ENCODE data around the gene DNAJB5. TPM values are rescaled to one million over a fixed set of nuclear protein-coding genes. Genes with fewer than 3 reads are reported as not detected.

The DNAJB5 gene
- total RNA-seq, 1 experiment from 2014 or later, result 13.0 TPM

- intact Hi-C loops (cut with micrococcal nuclease; ENCODE audit: unreplicated experiment), result loop anchor here (2.0 kb wide), 2 partner anchors 85 to 223 kb away; no protein-coding TSS in a partner anchor
- CTCF ChIA-PET, result interaction anchor here (1.1 to 3.4 kb wide), 3 partner anchors 10 to 85 kb away, joined by 3 to 43 read pairs (median 7); no protein-coding TSS in a partner anchor
- POLR2A ChIA-PET (ENCODE audit: low non-redundant PET), result no interaction called here
- Histone ChIP-seq H3K4me3 (ENCODE audit: low read depth, low read length, poor library complexity, severe bottlenecking) (no peak overlapping the region), H3K36me3 (ENCODE audit: insufficient read depth, low read length, poor library complexity, severe bottlenecking) (no peaks in the 10 kb centered on the region), H3K27me3 (replicated peaks; ENCODE audit: insufficient read depth, low read depth, low read length, poor library complexity) (no peaks in the 10 kb centered on the region), H3K27ac (ENCODE audit: low read depth, low read length, poor library complexity, severe bottlenecking) (no peak overlapping the region), H3K9me3 (ENCODE audit: low read depth, low read length, poor library complexity, severe bottlenecking) (no peaks in the 10 kb centered on the region), H3K4me1 (ENCODE audit: insufficient read depth, low read length, poor library complexity, severe bottlenecking) (peaks cover 30% of the 10 kb centered on the region)
- DNase-seq (ENCODE audit: low spot score), result peak; percentile 55
- TF ChIP-seq EZH2 (IDR thresholded peaks at IDR 0.05; ENCODE audit: borderline replicate concordance, low read depth, low read length, poor library complexity, severe bottlenecking), result no peak
- no peak for TF ChIP-seq CTCF (conservative IDR thresholded peaks at IDR 0.05; ENCODE audit: low read depth, low read length)
- no TSS peak for BruUV-seq (replicated peaks)
These were observed 5.5 kb upstream of the DNAJB5 start for GRCh38 chr9:34984049-34984448.

GRCh38 chr9:34985311-34985899 lies 4.1 kb upstream of the DNAJB5 start:
- BruUV-seq (replicated peaks), result no TSS peak
- H3K4me3 ChIP-seq (ENCODE audit: low read depth, low read length, poor library complexity, severe bottlenecking), result no peak overlapping the region
- ChIA-PET POLR2A (ENCODE audit: low non-redundant PET) (no interaction called here), CTCF (interaction anchor here (0.6 to 3.4 kb wide), 5 partner anchors 9 to 866 kb away, joined by 3 to 43 read pairs (median 4); no protein-coding TSS in a partner anchor)
- DNase-seq (ENCODE audit: low spot score), result peak; percentile 62
- H3K27me3 ChIP-seq (replicated peaks; ENCODE audit: insufficient read depth, low read depth, low read length, poor library complexity), result no peaks in the 10 kb centered on the region
- intact Hi-C loops (cut with micrococcal nuclease; ENCODE audit: unreplicated experiment), result loop anchor here (2.0 to 5.0 kb wide), 3 partner anchors 87 to 225 kb away; partner anchors contain the start of gene PIGO
- H3K36me3 ChIP-seq (ENCODE audit: insufficient read depth, low read length, poor library complexity, severe bottlenecking), result no peaks in the 10 kb centered on the region
- peaks cover 30% of the 10 kb centered on the region for H3K4me1 ChIP-seq (ENCODE audit: insufficient read depth, low read length, poor library complexity, severe bottlenecking)
- H3K9me3 ChIP-seq (ENCODE audit: low read depth, low read length, poor library complexity, severe bottlenecking), result no peaks in the 10 kb centered on the region
- H3K27ac ChIP-seq (ENCODE audit: low read depth, low read length, poor library complexity, severe bottlenecking), result no peak overlapping the region
- TF ChIP-seq CTCF (conservative IDR thresholded peaks at IDR 0.05; ENCODE audit: low read depth, low read length) (peak; percentile 90), EZH2 (IDR thresholded peaks at IDR 0.05; ENCODE audit: borderline replicate concordance, low read depth, low read length, poor library complexity, severe bottlenecking) (no peak)

- peak; percentile 76 for DNase-seq (ENCODE audit: low spot score)
- Histone ChIP-seq H3K4me3 (ENCODE audit: low read depth, low read length, poor library complexity, severe bottlenecking) (no peak overlapping the region), H3K36me3 (ENCODE audit: insufficient read depth, low read length, poor library complexity, severe bottlenecking) (no peaks in the 10 kb centered on the region), H3K4me1 (ENCODE audit: insufficient read depth, low read length, poor library complexity, severe bottlenecking) (peaks cover 39% of the 10 kb centered on the region), H3K9me3 (ENCODE audit: low read depth, low read length, poor library complexity, severe bottlenecking) (no peaks in the 10 kb centered on the region), H3K27me3 (replicated peaks; ENCODE audit: insufficient read depth, low read depth, low read length, poor library complexity) (no peaks in the 10 kb centered on the region), H3K27ac (ENCODE audit: low read depth, low read length, poor library complexity, severe bottlenecking) (no peak overlapping the region)
- TF ChIP-seq EZH2 (IDR thresholded peaks at IDR 0.05; ENCODE audit: borderline replicate concordance, low read depth, low read length, poor library complexity, severe bottlenecking) (no peak), CTCF (conservative IDR thresholded peaks at IDR 0.05; ENCODE audit: low read depth, low read length) (no peak)
- POLR2A ChIA-PET (ENCODE audit: low non-redundant PET), result no interaction called here
- CTCF ChIA-PET, result interaction anchor here (3.4 kb wide), 1 partner anchor 87 kb away, joined by 43 read pairs; no protein-coding TSS in a partner anchor
- intact Hi-C loops (cut with micrococcal nuclease; ENCODE audit: unreplicated experiment), result loop anchor here (5.0 kb wide), 1 partner anchor 111 kb away; the partner anchor contains the start of gene PIGO
- no TSS peak for BruUV-seq (replicated peaks)
These were observed 3.0 kb upstream of the DNAJB5 start for GRCh38 chr9:34986540-34987047.
